Stimulated activated CD8-positive, alpha-beta memory T cell treated with anti-CD3 and anti-CD28 coated beads, Interleukin-15, amount 100 ng/mL, for 48 hours (primary cell): Measurements from ENCODE around the gene ADAT3.

Experiments used
- DNase-seq, 2 donors: peaks; one replicate each; pipeline ENCODE4 v3.0.0-alpha.2; 2020; ENCODE audit warnings: low read depth in 2 of 2

Gene ADAT3

GRCh38 chr19:1938071-1938470, 32.9 kb downstream of the ADAT3 start:
- DNase-seq: no peak

DNA sequence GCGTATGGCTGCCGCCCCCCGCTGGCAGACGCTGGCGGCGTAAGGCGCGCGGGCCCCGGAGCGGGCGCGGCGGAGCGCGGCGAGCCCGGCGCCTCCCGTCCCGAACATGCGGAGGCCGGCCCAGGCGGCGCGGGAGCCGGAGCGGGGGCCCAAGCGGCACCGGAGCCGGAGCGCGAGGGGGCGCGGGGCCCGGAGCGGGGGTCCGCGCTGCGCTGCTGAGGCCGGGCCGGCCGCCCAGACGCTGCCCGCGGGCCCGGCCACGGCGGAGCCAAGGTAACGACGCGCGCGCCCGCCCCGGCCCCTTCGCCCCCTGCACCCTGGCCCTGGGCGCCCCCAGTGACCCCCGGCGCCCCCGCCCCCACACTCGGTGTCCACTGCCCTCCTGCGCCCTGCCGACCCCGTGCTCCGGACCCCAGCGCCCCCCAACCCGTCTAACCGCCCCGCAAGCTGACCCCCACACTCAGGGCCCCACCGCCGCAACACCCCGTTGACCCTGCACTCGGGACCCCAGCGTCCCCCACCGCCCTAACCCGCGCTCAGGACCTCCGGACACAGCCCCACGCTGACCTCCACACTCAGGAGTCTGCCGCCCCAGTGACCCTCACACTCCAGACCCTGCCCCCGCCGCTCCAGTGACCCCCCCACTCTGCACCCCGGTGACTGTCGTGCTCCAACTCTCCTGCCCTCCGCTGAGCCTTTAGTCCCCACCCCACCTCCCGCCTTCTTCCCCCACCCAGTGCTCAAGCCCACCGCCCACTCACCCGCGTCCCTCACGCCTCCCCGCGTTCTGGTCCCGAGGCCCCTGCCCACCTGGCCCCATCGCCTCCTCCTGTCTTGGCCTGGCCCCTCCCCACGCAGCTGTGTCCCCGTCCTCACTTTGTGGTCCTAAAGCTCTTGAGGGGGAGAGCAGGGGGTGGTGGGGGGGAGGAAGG, 36.2 kb downstream of the ADAT3 start, which contains the start of gene CSNK1G2:
CSNK1G2 (plus strand) TSS at position 27 of the 932 bp plus-strand sequence. CDS start 28,601 bp downstream, outside the sequence.
- DNase-seq: peak in 1 of 2 donors; percentile 27

DNA sequence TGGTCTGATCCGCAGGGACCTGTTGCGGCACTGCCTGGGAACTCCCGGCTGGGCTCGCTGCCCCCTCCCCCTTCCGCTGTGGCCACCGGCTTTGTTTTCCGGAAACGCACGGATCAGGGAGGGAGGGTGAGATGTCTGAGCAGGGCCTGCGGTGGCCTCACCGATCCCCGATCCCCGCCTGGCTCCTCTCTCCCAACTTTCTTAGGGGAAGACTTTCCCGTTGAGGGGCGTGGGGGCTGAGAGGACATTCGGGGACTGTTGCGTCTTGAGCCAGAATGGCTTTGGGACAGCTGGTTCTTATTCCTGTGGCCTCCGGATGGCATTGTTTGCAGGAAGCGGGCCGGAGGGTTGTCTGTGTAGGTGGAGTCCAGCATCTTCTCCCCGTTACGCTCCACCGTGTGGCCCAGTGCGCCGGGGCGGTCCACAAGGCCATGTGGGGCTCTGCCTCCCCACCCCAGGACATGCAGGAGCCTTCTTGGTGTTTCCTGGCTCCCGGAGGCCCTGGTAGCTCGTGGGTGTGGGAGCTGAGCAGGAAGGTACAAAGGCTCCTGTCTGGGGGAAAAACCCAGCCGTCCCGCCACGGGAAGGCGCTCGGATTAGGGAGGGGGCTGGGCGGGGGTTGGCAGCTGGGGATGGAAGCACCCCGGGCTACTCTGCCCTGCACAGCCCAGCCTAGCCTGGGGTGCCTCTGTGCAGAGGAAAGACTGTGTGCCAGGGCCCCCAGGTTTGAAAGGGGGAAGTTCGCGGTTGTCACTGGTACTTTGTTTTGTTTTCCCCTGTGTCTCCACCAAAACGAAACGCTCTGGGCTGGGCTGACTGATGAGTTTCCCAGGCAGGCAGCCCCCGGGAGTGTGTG, 37.1 kb downstream of the ADAT3 start:
- DNase-seq: peak; percentile 67 to 69

- no peak for DNase-seq
These were observed 37.8 kb downstream of the ADAT3 start for GRCh38 chr19:1942934-1943555.

DNA sequence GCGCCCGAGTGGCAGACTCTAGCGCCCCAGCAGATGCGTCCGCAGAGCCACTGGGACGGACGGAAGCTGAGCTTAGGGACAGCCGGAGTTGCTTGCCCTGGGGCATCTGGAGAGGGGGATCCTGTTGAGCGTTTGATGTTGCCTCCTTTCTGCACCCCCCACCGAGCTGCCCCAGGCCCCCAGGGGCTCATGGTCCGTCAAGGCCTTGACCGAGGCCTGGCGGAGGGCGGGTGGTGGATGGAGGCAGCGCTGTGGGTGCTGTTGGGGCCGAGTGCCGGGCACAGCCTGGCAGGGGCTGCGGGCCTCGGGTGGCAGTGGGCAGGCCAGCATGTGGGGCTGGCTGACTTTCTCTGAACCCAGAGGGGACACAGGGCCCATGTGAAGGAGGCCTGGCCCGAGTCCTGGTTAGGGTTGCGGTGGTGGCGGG, 38.5 kb downstream of the ADAT3 start:
- no peak for DNase-seq

DNA sequence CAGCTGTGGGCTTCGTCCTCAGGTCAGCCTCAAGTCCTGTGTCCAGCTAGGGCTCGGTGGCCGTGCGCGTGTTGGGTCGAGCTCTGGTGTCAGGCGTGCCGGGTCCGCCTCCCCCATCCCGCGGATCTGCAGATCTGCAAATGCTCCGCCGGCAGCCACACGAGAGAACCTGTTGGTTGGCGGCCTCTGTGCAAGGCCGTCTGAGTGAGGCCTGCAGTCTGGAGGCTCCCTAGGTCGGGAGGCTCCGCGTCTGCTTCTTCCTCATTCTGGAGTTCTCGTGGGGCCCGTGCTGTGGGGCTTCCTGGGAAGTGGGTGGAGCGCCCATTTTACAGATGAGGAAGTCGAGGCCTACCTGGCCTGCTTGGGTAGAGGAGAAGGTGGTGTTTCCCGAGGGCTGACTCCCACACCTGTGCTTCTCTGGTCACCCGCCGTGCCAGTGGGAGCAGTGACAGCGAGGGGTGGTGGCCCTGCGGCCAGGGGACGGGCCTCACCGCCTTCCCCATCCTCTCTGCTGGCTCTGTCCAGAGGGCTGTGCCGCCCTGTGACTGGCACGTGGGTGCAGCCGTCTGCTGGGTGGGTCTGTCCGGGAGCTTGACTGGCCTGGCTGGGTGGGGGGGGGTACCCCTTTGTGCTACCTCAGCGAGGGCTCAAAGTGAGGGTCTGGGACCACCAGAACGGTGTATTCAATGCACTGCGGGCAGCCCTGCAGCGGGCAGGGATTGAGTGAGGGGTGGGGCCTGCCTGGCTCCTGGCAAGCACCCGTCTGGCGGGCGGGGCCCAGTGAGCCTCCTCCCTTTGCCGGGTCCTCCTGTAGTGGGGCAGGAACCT, 39.1 kb downstream of the ADAT3 start:
- DNase-seq: no peak

GRCh38 chr19:1944916-1945561, 39.8 kb downstream of the ADAT3 start:
- DNase-seq: no peak

GRCh38 chr19:1945899-1946298, 40.7 kb downstream of the ADAT3 start:
- DNase-seq: no peak

- DNase-seq: no peak
These were observed 42.5 kb downstream of the ADAT3 start for GRCh38 chr19:1947651-1948209.

DNA sequence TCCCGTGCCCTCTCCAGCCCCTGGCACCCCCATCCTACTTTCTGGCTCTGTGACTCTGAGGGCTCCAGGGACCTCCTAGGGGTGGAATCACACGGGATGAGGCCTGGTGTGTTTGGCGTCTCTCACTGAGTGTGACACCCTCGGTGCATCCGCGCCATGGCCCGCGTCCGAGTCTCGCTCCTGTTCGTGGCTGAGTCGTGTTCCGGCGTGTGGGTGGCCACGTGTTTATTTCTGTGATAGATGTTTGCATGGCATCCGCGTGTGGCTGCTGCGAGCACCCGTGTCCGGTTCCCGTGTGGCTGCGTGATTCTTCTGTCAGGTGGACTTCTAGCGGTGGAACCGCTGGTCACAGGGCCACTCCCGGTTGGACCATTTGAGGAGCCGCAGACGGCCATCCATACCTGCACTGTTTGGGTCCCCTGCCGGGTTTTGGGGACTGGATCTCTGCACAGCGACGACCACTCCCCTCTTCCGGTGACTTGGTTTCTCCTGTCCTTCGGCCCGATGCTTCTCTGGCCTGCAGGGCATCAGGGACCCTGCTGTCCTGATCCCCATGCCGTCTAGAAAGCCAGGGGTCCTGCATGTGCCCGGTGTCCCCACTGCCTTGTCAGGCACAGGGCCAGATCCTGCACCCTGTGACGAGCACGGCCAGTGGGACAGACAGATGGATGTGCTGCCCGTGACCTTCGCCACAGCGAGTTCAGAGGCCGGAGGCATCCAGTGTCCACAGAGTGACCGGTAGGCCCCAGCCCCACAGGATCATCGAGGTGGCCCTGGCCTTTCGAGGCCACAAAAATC, 44.3 kb downstream of the ADAT3 start:
- no peak for DNase-seq

DNA sequence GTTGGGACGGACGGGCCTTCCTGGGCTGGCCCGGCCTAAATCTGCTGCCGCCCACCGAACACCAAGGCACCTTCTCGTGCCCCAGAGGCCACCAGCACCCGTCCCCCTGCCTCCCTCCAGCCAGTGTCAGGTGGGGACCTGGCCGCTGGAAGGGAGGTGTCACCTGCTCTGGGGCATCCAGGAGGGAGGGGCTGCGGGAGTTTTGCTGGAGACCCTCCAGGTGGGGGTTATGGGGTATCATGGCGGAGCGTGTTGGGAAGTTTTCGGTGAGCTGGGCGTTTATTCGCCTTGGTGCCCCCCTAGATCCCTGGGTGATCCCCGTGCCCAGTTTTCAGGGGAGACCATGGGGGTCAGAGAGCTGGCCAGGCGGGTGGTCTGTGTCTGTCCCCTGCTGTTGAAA, 45.4 kb downstream of the ADAT3 start:
- no peak for DNase-seq

DNA sequence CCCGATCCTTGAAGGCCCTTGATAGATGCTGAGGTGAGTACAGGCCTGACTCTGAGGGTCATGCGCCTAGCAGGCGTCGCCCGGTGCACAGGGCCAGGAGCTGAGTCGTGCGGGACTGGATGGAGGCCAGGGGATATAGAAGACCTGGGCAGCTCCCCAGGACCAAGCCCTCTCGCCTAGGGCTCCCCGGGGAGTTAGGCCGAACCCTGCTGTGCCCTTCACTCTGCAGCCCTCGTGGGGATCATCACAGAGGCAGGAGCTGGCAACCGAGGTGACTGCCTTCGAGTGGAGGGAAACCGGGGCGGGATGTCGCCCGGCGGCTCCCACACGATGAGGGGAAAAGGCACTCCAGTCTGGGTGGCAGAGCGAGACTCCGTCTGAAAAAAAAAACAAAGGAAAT, 47.4 kb downstream of the ADAT3 start:
- DNase-seq: no peak

DNA sequence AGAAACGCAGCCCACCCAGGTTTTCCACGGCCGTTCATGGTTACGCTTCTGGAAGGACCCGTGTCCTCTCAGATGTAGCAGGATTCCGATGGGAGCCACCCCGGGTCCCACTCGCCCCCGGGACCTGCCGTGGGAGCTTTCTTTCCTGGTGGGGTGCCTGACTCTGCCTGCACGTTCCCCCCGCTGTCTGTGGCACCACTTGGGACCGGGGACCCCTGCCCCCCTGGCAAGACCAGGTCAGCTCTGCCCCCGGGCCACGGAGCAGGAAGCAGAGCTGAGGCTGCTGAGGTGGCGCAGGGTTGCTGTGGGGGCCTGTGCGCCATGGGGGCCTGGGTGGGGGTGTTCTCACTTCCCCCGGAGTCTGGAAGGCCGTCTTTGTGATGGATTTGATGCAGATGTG, 47.8 kb downstream of the ADAT3 start:
- no peak for DNase-seq

DNA sequence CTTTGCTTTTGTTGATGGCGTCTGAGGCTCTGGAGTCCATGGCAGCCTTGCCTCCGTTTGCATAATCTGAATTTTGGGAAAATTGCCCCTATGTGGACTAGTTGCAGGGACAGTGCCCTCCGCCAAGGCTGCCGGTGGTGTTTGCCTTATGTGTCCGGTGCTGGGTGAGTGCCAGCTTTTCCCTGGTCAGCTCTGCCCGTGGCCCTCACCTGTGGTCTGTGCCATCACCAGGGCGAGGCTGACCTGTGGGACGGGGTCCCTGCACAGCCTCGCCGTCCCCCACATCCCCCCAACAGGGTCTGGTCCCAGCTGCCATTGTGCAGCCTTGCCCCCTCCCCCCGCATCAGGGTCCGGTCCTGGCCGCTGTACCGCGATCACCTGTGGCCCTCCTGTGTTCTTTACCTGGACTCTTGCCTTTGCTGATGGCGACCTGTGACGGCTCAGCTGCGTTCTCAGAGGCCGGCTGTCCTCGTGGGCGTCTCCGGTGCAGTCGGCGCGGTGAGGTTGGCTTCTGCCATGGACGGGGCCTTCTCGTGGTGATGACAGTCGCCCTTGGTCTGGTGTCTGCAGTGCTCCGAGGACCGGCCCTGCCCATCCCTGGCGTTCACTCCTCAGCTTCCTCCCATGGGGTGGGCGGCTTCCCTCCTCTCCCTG, 48.4 kb downstream of the ADAT3 start:
- DNase-seq: no peak

DNA sequence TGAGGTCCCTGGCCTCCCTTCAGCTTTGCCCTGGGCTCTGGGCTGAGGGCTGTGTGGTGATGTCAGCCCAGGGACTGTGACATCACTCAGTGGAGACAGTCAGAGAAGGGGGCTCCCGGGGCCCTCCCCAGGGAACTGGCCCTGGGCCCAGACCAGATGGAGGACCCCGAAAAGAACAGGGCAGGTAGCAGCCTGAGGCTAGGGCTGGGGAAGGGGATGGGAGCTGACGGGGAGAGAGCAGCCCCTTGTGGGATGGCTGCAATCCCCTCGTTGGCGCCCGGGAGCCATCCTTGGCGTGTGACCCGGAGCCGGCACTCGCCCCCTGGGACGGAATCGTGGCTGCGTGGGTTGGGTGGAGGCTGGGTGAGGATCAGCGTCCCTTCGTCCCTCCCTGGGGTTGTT, 49.3 kb downstream of the ADAT3 start:
- DNase-seq: no peak

DNA sequence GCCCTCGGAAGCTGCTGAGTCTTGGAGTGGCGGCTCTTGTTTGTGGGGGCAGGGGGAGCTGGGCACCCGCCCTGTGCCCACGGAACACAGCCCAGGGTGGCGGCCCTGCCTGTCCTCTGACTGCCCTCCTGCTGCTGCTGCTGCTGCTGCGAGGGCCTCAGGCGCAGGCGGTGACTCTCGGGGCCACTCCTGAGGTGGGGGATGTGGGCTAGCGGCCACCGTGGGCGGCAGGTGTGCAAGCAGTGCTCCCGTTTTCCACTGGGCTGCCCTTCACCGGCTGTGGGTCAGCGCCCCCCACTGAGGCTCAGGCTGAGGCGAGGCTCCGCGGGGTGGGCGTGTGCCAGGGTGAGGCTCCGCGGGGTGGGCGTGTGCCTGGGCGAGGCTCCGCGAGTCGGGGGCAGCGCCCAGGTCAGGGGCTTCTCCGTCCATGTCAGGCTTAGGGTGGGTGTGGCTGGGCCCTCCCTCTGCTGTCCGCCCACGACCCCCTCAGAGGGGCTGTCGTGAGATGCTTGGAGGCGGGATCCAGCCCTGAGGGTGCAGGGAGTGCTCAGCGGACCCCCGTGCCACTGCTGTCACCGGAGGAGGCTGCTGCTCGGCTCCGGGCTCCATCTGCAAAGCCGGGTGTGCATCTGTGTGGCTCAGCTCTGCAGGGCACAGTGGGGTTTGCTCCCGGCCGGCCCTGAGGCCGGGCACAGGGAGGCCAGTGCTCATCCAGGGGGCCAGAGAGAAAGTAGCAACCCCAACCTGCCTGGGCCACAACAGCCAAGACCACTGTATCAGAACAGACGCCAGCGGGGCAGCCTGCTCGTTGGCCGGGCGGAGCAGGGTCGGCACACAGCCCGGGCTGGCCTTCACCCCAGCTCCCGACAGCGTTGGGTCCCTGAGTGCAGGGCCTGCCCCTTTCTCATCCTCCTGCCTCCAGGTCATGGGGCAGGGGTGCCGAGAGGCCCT, 50.2 kb downstream of the ADAT3 start:
- no peak for DNase-seq

DNA sequence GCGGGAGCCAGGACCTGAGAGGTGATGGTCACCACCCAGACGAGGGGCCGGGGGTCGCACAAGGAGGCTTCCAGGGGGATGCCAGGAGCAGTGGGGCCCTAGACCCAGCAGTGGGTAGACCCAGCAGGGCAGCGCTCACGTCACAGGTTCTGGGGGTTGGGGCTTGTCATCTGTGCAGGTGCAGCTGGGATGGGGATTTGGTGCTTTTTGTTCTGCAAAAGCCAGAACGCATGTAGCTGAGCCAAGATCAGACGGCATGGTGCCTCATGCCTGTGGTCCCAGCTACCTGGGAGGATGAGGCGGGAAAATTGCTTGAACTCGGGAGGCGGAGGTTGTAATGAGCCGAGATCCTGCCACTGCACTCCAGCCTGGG, 50.9 kb downstream of the ADAT3 start:
- no peak for DNase-seq
